ENCODE results near the gene TUBB2B. TPM values are rescaled to one million over a fixed set of nuclear protein-coding genes. Genes with fewer than 3 reads are reported as not detected.
A peak's percentile ranks its signal among the peaks of the same experiment; 100 is the strongest.

TUBB2B gene
- total RNA-seq, 1 donor from 2014 or later = 6.9 TPM

DNA sequence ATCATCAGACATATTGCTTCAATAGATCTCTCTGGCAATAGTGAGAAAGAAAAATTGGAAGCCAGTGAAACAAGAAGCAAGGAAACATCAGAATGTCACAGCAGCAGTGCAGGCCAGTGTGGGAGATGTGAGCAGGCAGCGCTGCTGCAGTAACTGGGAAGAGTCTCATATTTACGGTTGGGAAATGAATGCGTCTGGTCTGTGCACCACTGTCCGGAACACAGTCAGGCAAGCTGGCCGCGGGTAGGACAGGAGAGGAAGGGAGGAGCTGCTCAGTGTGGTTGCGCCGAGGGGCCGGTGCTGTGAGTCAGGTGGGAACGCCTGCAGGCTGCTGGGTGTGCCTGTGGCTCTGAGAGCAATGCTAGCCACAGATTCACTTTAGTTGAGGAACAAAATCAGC is 24.9 kb upstream of the TUBB2B start:
- Histone ChIP-seq H3K36me3 (no peaks in the 10 kb centered on the region), H3K27me3 (no peaks in the 10 kb centered on the region), H3K9me3 (no peaks in the 10 kb centered on the region), H3K27ac (no peak overlapping the region), H3K4me1 (peaks cover 28% of the 10 kb centered on the region), H3K4me3 (no peak overlapping the region)
- DNase-seq (ENCODE audit: extremely low spot score in 2 of 2) = no peak
- intact Hi-C loops (cut with DNase I) = no loop called here
- TF ChIP-seq POLR2AphosphoS5 (IDR thresholded peaks at IDR 0.05; ENCODE audit: insufficient read depth in 1 of 2, low read depth in 1 of 2) = no peak

DNA sequence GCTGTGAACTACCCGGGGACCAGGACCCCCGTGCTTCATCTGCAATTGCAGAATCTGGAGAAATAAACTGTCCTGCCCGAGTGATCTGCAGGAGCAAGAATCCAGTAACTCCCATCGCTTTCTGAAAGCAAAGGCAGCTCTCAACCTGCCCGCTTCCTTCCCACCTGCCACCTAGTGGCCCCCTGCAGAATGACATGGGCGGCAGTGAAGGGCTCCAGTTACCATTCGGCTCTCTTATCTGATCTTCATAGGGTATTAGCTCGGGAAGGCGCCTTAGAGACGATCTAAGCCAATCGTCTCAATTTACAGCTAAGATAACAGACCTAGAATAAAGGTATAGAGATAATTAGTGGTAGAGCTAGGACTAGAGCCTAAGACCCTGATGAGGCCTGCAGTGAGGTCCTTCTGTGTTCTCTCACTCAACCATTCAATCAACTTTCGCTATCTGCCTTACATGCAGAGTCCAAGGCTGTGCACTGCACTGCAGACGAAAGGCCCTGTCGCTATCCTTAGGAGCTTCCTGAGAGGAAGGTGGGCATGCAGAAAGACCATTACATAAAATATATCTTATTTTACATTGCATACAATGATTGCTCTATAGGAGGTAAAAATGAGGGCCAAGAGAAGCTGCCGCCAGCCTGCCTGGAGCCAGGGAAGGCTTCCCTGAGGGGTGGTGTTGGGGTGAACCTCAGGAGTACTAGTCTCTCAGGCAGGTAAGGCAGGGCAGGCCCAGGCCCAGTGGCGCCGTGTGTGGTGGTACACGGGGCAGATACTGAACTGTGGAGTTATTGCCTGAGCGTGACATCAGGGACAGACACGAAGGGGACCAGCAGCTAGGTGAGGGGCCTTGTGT is 24.2 kb upstream of the TUBB2B start:
- peak overlapping the region in 1 of 2 donors; percentile 16 for H3K4me3 ChIP-seq
- intact Hi-C loops (cut with DNase I) = no loop called here
- no peaks in the 10 kb centered on the region for H3K9me3 ChIP-seq
- TF ChIP-seq POLR2A (IDR thresholded peaks at IDR 0.05) (no peak), POLR2AphosphoS5 (IDR thresholded peaks at IDR 0.05; ENCODE audit: insufficient read depth in 1 of 2, low read depth in 1 of 2) (peak in 1 of 2 donors; percentile 76)
- TF ChIP-seq, protein P1, sequence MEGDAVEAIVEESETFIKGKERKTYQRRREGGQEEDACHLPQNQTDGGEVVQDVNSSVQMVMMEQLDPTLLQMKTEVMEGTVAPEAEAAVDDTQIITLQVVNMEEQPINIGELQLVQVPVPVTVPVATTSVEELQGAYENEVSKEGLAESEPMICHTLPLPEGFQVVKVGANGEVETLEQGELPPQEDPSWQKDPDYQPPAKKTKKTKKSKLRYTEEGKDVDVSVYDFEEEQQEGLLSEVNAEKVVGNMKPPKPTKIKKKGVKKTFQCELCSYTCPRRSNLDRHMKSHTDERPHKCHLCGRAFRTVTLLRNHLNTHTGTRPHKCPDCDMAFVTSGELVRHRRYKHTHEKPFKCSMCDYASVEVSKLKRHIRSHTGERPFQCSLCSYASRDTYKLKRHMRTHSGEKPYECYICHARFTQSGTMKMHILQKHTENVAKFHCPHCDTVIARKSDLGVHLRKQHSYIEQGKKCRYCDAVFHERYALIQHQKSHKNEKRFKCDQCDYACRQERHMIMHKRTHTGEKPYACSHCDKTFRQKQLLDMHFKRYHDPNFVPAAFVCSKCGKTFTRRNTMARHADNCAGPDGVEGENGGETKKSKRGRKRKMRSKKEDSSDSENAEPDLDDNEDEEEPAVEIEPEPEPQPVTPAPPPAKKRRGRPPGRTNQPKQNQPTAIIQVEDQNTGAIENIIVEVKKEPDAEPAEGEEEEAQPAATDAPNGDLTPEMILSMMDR (IDR thresholded peaks at IDR 0.05) = peak; percentile 92 to 96 (median 95)
- no peak overlapping the region for H3K27ac ChIP-seq
- H3K4me1 ChIP-seq = peaks cover 28% of the 10 kb centered on the region
- no peak for DNase-seq (ENCODE audit: extremely low spot score in 2 of 2)
- no peaks in the 10 kb centered on the region for H3K27me3 ChIP-seq
- H3K36me3 ChIP-seq = no peaks in the 10 kb centered on the region

DNA sequence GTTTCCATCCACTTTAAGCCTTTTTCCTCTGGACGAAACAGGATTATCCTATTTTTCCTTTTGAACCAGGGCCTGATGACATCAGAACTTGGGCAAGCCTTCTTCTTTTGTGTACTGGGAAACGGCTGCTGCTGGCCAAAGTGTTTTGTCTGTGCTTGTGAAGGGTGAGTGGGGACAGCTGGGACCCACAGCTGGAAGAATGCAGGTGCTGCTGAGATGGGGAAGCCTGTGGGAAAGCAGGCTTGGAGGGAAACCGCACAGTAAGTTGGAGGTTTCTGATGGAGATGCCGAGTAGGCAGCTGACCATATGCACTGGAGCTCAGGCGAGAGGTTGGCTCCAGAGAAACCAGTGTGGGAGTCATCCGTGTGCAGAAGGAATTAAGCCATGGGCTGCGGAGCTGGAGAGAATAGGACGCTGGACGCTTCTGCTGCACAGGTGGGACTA is 22.8 kb upstream of the TUBB2B start:
- intact Hi-C loops (cut with DNase I) = no loop called here
- TF ChIP-seq POLR2AphosphoS5 (IDR thresholded peaks at IDR 0.05; ENCODE audit: insufficient read depth in 1 of 2, low read depth in 1 of 2) (no peak), POLR2A (IDR thresholded peaks at IDR 0.05) (no peak)
- peaks cover 28% of the 10 kb centered on the region for H3K4me1 ChIP-seq
- no peaks in the 10 kb centered on the region for H3K9me3 ChIP-seq
- H3K36me3 ChIP-seq = no peaks in the 10 kb centered on the region
- no peak overlapping the region for H3K4me3 ChIP-seq
- no peaks in the 10 kb centered on the region for H3K27me3 ChIP-seq
- no peak for DNase-seq (ENCODE audit: extremely low spot score in 2 of 2)
- H3K27ac ChIP-seq = no peak overlapping the region

DNA sequence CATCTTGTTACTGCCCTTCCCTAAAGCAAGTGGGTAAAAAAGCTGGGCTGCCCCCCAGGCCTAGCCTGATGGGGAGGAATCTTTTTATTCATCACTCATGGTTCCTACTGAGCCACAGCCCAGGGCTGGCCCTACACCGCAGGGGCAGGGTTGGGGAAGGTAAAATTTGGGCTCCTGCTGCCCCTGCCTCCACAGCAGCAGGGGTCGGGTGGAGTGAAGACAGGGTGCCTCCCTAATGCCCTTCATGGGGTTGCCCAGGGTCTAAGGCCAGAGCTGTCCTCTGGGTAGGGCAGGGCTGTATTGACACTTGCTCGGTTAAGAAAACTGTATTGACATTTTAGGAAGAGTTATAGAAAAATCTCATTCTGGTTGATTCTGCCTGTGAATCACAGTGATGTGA is 22.4 kb upstream of the TUBB2B start:
- intact Hi-C loops (cut with DNase I) = no loop called here
- TF ChIP-seq, protein P1 (IDR thresholded peaks at IDR 0.05) = no peak

DNA sequence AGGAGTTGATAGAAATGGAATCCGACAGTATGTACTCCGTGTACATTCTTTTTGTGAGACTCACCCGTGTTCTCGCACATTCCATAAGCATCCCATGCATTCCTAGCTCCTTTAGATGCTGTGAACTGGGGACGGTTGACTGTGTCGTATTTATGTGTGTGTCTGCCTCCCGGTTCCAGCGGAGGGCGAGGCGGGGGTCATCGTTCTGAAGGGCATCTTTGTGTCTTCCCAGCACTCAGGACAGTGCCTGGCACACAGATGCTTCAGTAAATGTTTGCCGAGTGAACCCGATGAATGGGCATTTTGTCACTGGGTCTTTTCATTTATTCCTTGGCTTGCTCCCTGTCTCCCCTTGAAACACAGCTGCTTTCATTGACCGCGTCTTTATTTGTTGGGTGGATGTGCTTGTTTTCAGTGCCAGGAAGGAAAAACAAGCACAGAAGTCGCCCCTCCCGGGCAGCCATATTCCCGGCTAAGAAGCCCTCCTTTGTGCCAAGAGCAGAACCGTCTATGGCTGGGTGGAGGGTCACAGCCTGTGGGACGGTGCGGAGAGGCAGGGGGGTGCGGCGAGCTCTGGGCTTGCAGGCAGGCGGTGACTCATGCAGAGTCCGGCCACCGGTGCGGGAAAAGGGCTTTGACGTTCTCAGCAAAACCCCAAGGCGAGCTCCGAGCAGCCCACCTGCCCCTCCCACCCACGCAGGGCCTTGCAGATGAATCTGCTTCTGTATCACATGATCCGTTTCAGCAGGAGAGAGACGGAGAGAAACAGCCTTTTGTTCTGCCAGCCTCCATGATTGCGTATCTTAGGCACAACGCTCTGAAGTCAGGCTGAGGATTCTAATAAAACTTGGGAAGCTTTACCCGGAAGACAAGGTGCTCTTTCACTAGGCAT is 20.0 kb upstream of the TUBB2B start:
- intact Hi-C loops (cut with DNase I) = no loop called here
- Histone ChIP-seq H3K4me3 (peak overlapping the region; percentile 23 to 40), H3K9me3 (no peaks in the 10 kb centered on the region), H3K27ac (peak overlapping the region; percentile 47), H3K4me1 (peaks cover 28% of the 10 kb centered on the region), H3K27me3 (no peaks in the 10 kb centered on the region), H3K36me3 (no peaks in the 10 kb centered on the region)
- TF ChIP-seq POLR2A (IDR thresholded peaks at IDR 0.05) (no peak), POLR2AphosphoS5 (IDR thresholded peaks at IDR 0.05; ENCODE audit: insufficient read depth in 1 of 2, low read depth in 1 of 2) (peak in 1 of 2 donors; percentile 52)
- TF ChIP-seq, protein P1 (IDR thresholded peaks at IDR 0.05) = no peak
- no peak for DNase-seq (ENCODE audit: extremely low spot score in 2 of 2)

More for the DNA sequence above, 22.4 kb upstream of the TUBB2B start:
- H3K4me3 ChIP-seq = no peak overlapping the region
- no peaks in the 10 kb centered on the region for H3K27me3 ChIP-seq
- peaks cover 28% of the 10 kb centered on the region for H3K4me1 ChIP-seq
- DNase-seq (ENCODE audit: extremely low spot score in 2 of 2) = no peak
- no peaks in the 10 kb centered on the region for H3K36me3 ChIP-seq
- H3K27ac ChIP-seq = no peak overlapping the region
- H3K9me3 ChIP-seq = no peaks in the 10 kb centered on the region

Data from vagina (tissue), 2 donors.